ENCODE results near the gene ARL5A.
"Not testable (repeated sequence)": the region's sequence is repeated elsewhere in the genome, so short reads cannot be mapped to it uniquely, and the experiment has no call there.

ARL5A gene, protein sequence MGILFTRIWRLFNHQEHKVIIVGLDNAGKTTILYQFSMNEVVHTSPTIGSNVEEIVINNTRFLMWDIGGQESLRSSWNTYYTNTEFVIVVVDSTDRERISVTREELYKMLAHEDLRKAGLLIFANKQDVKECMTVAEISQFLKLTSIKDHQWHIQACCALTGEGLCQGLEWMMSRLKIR

DNA sequence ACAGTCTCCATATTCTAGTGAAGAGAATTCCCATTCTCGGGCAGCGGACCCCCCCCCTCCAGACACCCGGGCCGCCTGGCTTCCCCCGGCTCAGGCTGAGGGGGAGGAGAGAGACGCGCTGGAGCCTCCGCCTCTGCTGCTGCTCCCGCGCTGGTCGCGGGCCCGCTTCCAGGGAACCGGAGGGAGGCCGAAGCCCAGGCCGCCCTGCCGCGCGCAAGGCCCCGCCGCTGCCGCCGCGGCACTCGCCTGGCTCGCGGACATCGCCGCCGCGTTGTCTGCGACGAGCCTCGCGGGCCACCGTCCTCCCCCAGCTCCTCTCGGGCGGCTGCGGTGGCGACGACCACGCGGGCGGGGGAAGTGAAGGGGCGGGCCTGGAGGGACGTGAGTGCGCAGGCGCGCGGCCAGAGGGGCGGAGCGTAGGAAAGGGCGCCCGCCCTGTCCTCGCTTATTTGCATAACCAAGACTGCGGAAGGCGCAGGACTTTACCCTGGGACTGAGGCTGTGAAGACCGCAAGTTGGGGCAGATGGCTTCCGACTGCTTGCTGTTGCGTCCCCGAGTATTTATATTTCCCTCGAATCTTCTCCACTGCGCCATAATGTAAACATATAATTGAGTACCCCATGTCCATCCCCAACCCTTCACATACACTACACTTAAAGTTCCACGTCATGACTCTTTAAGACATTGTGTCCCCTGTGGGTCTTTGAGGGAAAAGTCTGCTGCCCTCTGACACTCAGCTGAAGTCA is at the start of gene ARL5A:
ARL5A (minus strand) TSS at position 279 of the 747 bp plus-strand sequence; CDS start at position 34, 245 bp downstream.
- peak; percentile 97 for DNase-seq

DNA sequence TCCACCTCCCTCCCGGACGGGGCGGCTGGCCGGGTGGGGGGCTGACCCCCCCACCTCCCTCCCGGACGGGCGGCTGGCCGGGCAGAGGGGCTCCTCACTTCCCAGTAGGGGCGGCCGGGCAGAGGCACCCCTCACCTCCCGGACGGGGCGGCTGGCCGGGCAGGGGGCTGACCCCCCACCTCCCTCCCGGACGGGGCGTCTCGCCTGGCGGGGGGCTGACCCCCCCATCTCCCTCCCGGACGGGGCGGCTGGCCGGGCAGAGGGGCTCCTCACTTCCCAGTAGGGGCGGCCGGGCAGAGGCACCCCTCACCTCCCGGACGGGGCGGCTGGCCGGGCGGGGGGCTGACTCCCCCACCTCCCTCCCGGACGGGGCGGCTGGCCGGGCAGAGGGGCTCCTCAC is 47.4 kb upstream of the ARL5A start:
- DNase-seq = not testable (repeated sequence)

DNA sequence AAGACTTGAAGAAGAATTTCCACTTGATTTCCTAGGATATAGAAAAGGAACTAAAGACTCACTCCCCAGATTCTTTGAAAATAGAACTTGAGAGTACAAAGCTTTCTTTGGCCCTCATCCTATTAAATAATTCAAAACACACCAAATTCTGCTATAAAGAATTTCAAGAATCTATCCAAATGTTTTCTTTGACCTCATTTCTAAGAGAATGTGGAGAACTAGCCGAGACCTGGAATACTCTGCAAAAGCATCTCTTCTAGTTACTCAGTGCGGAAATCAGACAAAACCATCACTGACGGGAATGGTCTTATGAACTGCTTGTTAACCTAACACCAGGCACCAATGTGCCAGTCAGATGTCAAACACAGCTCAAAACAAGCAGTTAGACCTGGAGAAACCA is 44.2 kb upstream of the ARL5A start:
- no peak for DNase-seq

DNA sequence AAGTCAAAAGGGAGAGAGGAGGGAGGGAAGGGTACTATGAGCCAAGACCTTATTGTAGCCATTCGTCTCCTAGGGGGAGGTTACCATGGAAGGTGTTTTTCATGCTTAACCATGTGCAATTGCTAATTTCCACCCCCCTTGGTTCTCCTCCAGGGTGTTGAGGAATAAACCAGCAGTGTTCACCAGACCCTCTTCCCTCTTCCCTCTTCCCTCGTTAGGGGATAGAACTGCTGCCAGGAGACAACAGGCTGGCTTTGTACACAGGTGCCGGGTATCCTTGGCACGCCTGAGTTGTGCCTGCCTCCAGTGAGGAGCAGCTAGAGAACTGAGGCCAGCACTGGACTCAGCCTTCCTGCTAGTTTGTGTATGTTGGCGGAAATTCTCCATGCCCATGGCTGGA is 41.1 kb upstream of the ARL5A start:
- DNase-seq = no peak

DNA sequence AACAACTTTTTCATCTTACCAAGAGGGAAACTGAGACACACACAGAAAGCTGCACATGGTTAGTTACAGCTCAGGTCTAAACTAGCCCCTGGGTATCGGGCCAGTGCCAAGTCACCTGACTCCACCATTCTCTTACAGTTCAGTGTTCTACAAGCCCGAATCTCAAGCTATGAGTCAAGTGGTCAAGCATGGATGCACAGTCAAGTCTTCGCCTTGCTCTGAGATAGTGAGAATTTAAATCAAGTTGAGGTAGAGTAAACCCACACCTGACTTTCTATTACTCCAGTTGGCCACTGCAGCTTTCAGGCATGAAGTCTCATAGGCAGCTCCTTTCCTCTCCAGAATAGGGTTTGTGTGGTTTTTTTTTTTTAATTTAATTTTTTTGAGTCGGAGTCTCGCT is 34.5 kb upstream of the ARL5A start:
- no peak for DNase-seq

DNA sequence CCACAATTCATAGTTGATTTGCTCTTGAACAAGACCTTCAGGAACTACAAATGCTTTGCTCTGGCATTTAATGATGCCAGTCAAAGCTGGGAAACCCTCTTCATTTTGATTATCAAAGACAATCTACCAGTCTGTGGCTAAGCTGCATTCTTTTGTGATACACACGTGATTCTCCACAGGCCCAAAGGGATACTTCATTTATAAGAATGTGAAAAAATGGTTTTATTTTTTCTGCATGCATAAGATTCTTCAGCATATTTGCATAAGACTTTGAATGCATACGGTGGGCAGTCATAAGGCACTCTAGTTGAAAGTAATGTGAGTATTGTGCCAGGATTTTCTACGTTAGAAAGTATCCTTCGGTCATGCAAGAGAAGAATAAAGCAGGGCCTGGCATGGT is 33.0 kb upstream of the ARL5A start:
- DNase-seq = no peak

DNA sequence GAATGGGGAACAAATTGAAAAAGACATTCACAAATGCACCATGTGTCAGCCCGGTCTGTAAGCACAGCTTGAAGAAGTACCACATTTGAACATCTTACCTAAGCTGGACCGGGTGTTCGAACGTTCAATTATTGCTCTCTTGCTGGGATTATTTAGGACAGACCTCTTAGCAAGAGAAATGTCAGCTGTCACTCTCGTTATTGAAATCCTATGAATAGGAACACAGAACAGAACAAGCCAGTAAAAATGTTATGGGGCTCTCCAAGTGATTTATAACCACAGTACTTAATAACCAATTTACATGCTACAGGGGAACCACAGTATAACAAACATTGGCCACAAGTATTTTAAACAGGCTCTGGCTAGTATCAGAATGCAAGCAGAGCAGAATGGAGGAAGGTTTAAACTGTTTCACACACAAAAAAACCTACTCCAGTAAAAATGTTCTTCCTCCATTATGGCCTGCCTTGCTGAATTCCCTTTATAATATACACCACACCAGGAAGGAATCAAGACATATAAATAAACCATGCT is 32.5 kb upstream of the ARL5A start:
- DNase-seq = no peak

DNA sequence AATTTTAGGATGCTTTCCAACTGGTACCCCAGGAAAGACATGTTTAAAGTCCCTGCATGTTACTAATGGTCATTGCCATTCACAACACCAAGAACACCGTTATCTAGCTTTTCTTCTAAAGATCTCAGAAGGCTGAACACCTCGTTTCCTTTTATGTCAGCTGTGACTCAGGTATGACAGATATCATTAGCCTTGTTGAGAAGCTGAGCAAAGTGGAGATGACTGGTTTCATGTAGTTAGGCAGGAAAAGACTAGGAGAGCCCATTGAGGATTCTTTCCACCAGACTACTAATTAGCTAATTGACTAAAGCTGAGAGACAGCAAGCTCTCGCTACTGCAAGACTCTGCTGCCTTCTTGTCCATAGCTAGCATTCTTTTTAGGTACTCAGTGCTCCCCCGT is 32.0 kb upstream of the ARL5A start:
- no peak for DNase-seq

DNA sequence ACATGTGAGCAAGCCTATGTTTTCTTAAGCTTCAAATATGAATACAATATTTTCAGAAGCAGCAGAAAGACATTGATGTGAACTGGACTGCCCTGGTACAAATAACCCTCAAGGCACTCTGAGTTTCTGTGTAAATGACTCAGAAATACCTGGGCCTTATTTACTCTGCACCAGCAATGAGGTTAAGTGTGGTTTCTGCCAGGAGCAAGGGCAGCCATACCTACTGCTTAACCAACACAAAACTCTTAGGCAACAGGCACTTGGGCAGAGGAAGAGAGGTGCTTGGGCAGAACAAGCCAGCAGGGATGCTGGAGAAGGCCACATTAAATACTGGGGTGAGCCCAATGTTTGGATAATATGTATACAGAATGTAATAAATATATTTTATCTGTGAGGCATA is 29.4 kb upstream of the ARL5A start:
- DNase-seq = no peak

DNA sequence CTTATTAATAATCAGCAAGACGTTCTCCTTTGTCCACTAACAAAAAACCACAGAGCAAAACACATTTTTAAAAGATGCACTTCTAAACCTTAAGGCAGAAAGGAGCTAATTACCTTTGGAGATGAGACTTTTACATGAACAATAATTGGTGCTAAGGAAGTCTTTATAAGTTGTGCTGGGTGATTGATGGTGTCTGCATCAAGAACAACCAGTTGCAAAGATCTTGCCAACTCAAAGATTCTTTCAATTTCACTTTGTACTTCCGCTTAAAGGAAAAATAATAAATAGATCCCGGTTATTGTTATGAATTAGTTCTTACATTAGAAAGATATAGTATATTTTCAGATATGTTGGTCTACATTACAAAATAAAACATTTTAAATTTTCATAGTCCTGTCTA is 26.9 kb upstream of the ARL5A start:
- no peak for DNase-seq

DNA sequence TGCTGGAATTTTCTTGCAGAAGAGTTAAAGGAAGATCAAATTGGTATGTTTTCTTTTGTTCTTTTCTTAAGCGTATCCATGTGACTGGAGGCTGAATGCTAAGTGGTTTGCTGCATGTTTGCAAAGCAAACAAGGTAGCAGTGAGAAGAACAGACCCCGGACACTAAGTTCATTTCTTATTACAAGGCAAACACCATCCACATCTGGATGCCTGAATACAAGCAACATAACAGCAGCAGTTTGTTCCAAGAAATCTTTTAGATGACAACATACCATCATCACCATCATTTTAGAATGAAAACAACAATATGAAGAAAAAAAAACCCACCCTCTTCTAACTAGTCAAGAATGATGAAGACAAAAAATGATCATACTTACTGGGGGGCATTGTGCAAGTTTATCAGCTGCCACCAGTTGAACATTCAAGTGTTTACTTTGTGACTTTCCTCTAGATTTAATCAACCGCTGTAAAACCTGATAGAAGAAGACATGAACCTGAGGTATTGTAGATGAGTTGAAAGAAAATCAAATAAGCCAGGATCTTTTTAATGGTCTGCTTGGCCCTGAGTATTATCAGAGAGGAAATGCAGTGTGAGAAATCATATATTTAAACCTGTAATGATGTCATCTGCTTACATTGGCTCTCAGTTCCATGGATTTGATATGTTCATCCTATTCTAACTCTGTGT is 25.0 kb upstream of the ARL5A start:
- no peak for DNase-seq

DNA sequence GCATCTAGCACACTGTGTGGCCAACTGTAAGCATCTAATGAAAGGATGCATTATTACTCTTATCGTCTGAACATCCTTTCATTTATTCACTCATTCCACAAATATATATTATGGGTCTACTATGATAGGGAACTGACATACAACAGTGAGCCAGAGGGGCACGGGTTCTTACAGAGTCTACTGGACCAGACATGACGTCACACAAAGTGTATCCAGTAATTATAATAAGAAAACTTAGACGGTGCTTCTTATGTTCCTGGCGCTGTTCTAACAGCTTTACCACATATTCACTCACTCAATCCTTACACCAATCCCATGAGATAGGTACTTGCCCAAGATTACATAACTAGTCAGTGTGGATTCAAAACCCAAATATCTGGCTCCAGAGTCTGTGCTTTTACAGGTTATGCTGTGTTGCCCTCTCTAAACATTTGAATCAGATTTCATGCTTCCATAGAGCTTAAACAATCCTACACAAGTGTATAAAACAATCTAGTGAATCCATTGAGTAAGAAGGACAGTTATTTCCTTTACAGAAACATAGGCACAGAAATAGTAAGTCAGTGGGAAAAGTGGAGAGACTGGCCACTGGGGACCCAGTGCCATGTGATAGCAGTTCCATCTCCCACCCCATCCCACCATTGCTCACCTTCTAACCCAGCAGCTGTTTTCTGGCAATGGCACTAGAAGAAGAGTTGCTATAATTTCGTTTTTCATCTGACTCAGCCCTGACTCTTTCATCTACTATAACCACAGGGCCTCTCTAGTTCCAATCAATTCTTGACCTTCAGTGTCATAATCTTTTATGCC is 24.2 kb upstream of the ARL5A start:
- no peak for DNase-seq

DNA sequence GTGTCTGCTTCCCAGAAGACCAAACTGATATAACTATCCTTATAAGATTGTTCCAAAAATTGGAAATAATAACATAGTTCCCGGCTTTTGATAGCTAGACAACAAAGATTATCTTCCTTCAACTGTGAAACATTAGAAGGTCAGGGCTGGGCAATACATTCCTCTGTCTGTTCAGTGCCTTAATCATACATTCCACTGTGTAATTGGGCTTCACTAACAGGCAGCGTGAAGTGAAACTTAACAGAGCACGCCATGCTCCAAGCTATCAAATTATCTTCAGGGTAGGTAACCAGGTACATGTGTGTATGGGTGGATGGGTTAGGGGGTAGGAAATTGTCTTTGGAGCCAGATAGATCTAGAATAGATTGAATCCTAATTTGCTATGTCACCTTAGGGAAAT is 23.5 kb upstream of the ARL5A start:
- no peak for DNase-seq

DNA sequence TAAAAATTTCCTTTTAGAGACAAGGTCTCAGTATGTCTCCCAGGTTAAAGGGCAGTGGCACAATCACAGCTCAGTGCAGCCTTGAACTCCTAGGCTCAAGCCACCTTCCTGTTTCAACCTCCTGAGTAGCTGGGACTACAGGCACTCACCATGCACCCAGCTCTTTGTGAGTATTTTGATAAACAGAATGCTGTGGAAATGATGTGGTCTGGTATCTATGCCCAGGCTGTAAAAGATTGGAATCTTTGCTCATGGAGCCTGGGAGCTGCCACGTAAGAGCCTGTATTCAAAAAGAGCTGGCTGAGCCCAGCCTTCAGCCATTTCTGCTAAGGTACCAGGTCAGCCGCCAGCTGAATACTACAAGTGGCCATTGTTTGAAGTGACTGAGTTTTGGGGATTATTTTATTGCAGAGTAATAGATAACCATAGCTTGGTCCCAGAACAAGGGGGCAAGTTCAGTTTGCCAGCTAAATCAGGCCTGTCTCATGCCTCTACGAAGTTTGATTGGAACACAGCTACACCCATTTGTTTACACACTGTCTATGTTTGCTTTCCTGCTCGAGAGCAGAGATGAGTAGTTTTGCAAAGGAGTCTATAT is 21.3 kb upstream of the ARL5A start:
- no peak for DNase-seq

DNA sequence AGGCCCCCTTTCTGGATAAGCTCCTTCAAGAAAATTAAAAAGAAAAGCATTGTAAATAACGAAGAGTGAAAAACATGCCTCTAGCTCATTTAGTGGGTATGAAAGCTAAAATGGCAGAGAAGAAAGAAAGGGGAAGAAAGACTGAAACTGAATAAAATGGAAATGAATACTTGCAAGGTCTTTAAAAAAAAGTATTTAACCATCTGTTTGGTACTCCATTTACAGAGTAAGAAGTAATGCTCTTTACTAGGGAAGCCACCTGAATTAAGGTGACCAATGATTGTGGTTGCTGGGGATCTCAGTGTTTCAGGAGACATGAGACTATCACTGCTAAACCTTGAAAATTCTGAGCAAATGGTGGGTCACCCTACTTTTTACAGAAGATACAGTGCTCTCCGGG is 17.7 kb upstream of the ARL5A start:
- no peak for DNase-seq

DNA sequence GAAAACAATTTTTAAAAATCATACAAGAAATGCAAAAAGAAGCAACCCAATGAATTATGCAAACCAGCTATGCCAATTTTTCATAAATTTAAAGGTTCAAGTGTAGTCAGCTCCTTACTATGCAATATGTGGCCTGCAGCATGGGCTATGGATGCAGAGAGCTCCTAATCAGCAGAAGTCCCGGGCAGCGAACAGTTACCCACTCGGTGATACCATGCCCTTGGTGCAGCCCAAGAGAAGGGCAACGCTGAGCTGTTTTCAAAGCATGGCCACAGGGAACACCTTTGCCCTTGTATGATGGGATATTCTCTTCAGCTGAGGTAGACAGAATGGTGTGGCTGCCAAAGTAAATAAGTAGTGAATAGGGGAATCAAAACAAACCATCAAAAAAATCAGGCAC is 17.3 kb upstream of the ARL5A start:
- no peak for DNase-seq

DNA sequence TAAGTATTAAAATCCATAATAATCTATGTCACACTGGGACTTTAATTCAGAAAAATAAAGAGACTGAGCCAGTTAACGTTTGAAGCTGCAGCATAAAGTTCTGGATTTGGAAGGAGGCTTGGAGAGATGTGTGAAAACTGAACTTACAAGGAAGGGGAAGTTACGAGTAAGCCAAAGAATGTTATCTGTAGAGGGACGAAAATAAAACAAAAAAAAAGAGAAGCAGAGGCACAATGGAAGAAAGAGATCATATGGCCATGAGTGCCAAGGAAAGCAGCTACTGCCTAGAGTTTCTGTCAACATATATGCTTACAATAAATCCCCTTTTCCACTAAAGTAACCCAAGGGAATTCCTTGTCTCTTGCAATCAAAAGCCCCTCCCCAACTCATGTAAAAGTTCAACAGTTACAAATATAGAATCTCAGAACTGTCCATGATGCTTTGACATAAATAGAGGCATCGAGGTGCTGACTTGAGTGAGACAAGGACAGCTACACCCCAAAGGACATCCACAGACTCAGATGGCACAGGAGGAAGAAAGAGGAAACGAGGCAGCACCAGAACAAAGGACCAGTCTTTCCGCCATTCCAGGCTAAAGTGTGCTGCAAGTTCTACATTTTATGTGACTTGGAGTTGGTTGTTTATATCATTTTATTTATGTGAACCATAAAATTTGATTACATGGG is 16.1 kb upstream of the ARL5A start:
- DNase-seq = no peak

DNA sequence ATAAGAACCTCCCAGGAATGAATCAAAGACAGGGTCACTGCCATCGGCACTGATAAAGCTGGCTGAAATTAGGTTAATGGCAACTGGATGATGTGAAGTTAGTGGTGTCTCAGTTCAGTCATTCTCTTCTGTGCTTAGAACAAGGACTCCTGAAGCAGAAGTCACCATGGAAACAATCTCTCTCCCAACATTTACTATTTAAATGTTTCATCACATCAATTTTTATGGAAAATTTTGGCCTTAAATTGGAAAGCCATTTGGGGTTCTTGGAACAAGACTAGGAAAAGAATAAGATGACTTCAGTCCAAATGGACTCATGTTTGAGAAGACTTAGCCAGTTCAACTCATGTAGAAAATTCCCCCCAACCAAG is 15.5 kb upstream of the ARL5A start:
- no peak for DNase-seq

DNA sequence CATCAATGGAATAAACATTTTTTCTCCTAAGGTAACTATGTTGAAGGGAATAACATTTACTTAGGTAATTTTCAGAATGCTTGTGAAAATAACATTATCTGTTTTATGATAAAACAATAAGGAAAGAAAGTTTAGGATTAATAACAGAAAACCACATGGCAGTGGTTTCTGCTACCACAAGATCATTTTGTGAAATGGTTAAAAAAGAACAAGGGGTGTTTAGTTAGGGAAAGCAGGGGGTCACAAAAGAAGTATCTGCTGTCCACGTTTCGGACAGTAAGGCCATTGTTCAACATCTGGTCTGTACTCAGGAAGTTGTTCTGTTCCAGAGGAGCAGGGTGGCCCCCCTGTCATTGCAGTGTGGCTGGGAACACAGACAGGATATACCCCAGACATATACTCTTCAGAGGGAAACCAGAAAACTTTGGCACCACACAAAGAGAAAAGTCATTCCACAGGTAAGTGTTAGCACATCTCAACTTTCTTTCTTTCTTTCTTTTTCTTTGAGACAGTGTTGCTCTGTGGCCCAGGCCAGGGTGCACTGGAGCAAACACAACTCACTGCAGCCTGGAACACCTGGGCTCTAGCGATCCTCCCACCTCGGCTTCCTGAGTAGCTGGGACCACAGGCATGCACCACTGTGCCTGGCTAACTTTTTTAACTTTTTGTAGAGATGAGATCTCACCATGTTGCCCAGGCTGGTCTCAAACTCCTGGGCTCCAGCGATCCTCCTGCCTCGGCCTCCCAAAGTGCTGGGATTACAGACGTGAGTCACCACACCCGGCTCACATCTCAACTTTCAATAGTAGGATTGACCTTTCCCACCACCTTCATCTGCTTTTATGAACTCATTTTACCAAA is 14.8 kb upstream of the ARL5A start:
- DNase-seq = peak; percentile 16

DNA sequence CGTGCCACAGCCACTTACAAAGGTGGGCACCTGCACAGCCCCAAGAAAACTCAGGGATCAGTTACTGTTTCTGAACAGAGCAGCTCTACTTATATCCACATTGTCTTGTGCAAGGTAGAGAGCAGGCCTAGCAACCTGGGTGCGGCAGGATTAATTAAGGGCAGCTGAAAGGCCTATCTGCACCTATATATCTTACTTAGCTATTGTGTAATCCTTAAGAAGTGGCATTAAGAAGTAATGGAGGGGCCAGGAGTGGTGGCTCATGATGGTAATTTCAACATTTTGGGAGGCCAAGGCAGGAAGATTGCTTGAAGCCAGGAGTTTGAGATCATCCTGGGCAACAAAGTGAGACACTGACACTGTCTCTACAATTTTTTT is 12.8 kb upstream of the ARL5A start:
- DNase-seq = no peak
